ENCODE results near the gene DPH3.

- TF ChIP-seq CTCF (IDR thresholded peaks at IDR 0.05), result no peak
- TF ChIP-seq POLR2A (IDR thresholded peaks at IDR 0.05), result no peak
Measured at GRCh38 chr3:16289144-16289889, 24.6 kb upstream of the DPH3 start.
